HL-60 (cell line): Measurements from ENCODE around the gene EPHA4.

Source experiments
- DNase-seq, 2 experiments: peaks; one replicate each; pipeline ENCODE4 v3.0.0-alpha.2; 2010 to 2020; ENCODE audit warnings: low read depth in 1 of 2, low spot score in 1 of 2
- H3K27ac ChIP-seq: fragments of 250-450 bp; sonication (Bioruptor Pico); replicated peaks from 2 replicates; pipeline ENCODE4 v1.5.1; 2020; ENCODE audit warnings: mild to moderate bottlenecking, moderate library complexity
- H3K27me3 ChIP-seq: fragments of 250-450 bp; sonication (Bioruptor Pico); 2 replicates; pipeline ENCODE4 v1.5.1; 2021; ENCODE audit warnings: mild to moderate bottlenecking, moderate library complexity; ENCODE audit not compliant: insufficient read depth, poor library complexity, severe bottlenecking
- H3K4me3 ChIP-seq: replicated peaks from 2 replicates; pipeline ENCODE4 v1.5.1; 2011; ENCODE audit warnings: mild to moderate bottlenecking, control low read depth, low read length; ENCODE audit not compliant: insufficient read depth
- GABPA ChIP-seq: IDR thresholded peaks from 2 replicates; pipeline ENCODE4 v1.6.1; 2012; ENCODE audit warnings: low read depth
- POLR2AphosphoS5 ChIP-seq: IDR thresholded peaks from 2 replicates; pipeline ENCODE4 v1.6.1; 2012; ENCODE audit warnings: low read depth
- SPI1 ChIP-seq: IDR thresholded peaks from 2 replicates; pipeline ENCODE4 v1.6.1; 2012; ENCODE audit warnings: low read depth, mild to moderate bottlenecking, borderline replicate concordance
- TF ChIP-seq, protein P1 (sequence below): IDR thresholded peaks from 2 replicates; pipeline ENCODE4 v1.6.1; 2012; ENCODE audit warnings: low read depth; ENCODE audit not compliant: insufficient replicate concordance
- TF ChIP-seq, protein P2 (sequence below): IDR thresholded peaks from one replicate; pipeline ENCODE4 v1.5.1; 2011; ENCODE audit warnings: low read length, control low read depth, inconsistent platforms; ENCODE audit not compliant: insufficient read depth

The EPHA4 gene

DNA sequence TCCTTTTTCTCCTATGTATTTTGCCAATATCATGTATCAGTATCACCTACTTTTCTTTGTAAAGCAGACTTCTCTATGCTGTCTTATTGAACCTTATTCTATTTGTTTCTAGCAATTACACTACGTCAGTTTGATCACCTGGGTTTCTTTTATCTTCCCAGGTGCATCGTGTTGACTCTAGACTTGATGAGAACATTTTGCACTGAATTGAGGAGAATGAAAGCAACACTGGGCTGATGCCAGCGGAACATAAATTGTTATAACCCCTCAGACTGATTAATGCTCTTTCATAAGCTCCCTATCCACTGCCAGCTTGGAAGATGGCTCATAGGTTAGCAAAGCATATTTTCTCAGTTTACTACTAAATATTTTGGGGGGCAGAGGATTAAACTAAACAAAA is 140.6 kb downstream of the EPHA4 start:
- TF ChIP-seq, protein P1, sequence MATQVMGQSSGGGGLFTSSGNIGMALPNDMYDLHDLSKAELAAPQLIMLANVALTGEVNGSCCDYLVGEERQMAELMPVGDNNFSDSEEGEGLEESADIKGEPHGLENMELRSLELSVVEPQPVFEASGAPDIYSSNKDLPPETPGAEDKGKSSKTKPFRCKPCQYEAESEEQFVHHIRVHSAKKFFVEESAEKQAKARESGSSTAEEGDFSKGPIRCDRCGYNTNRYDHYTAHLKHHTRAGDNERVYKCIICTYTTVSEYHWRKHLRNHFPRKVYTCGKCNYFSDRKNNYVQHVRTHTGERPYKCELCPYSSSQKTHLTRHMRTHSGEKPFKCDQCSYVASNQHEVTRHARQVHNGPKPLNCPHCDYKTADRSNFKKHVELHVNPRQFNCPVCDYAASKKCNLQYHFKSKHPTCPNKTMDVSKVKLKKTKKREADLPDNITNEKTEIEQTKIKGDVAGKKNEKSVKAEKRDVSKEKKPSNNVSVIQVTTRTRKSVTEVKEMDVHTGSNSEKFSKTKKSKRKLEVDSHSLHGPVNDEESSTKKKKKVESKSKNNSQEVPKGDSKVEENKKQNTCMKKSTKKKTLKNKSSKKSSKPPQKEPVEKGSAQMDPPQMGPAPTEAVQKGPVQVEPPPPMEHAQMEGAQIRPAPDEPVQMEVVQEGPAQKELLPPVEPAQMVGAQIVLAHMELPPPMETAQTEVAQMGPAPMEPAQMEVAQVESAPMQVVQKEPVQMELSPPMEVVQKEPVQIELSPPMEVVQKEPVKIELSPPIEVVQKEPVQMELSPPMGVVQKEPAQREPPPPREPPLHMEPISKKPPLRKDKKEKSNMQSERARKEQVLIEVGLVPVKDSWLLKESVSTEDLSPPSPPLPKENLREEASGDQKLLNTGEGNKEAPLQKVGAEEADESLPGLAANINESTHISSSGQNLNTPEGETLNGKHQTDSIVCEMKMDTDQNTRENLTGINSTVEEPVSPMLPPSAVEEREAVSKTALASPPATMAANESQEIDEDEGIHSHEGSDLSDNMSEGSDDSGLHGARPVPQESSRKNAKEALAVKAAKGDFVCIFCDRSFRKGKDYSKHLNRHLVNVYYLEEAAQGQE, result no peak
- no peak for TF ChIP-seq SPI1
- TF ChIP-seq, protein P2, sequence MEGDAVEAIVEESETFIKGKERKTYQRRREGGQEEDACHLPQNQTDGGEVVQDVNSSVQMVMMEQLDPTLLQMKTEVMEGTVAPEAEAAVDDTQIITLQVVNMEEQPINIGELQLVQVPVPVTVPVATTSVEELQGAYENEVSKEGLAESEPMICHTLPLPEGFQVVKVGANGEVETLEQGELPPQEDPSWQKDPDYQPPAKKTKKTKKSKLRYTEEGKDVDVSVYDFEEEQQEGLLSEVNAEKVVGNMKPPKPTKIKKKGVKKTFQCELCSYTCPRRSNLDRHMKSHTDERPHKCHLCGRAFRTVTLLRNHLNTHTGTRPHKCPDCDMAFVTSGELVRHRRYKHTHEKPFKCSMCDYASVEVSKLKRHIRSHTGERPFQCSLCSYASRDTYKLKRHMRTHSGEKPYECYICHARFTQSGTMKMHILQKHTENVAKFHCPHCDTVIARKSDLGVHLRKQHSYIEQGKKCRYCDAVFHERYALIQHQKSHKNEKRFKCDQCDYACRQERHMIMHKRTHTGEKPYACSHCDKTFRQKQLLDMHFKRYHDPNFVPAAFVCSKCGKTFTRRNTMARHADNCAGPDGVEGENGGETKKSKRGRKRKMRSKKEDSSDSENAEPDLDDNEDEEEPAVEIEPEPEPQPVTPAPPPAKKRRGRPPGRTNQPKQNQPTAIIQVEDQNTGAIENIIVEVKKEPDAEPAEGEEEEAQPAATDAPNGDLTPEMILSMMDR, result no peak
- TF ChIP-seq GABPA, result no peak
- no peak for TF ChIP-seq POLR2AphosphoS5
- Histone ChIP-seq H3K27me3 (no peaks in the 10 kb centered on the region), H3K27ac (no peak overlapping the region), H3K4me3 (no peak overlapping the region)
- no peak for DNase-seq

DNA sequence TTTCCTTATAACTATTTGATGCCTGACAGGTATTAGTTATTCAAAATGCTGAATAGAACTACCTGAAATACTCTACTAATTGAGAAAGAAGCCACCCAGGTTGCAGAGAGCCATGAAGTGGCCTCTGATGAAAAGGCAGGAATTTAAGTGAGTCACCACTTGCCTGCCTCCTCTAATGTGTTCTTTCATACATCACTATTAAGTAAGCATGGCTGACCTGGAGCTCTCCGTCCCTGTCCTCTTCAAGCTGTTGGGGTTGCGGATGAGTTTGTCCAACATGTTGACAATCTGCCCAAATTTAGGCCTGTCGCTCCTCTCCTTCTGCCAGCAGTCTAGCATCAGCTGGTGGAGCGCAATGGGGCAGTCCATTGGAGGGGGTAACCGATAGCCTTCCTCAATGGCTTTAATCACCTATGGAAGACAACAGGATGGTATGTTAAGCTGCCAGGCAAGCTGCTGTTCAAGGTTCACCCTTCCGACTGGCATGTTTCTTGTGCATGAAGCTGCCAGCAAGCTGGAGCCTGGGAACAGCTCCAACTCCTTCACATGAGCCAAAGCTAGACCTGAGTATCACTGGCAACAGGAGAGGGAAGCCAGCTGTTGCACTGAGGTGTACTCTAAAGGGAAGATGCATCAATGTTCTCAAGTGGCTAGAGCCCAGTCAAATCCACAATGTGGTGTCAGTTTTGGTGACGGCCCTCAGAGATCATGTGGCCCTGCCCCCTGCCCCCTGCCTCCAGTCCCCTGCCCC is 142.2 kb downstream of the EPHA4 start:
- TF ChIP-seq POLR2AphosphoS5 (no peak), SPI1 (no peak), GABPA (no peak)
- TF ChIP-seq, protein P1, result no peak
- TF ChIP-seq, protein P2, result no peak
- no peaks in the 10 kb centered on the region for H3K27me3 ChIP-seq
- DNase-seq, result no peak

DNA sequence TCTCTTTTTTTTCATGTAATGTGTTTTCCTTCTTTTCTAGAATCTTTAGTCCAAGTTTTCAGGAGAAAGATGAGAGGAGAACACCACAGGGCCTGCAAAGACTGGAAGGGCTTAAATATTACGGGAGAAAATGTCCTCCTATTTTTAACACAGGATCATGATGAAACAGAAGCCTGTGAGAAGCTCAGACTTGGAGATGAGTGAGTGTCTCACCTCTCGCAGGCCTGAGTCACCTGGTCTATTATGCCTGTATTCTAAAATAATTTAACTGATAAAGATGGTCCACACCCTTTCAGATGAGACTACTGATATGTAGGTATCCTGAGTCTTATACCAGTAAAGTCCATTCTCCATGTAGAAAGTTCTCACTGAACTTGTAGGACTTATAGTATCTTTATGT is 143.2 kb downstream of the EPHA4 start:
- TF ChIP-seq, protein P1, result no peak
- TF ChIP-seq SPI1, result no peak
- TF ChIP-seq GABPA, result no peak
- TF ChIP-seq, protein P2, result no peak
- no peak for TF ChIP-seq POLR2AphosphoS5
- Histone ChIP-seq H3K4me3 (no peak overlapping the region), H3K27me3 (no peaks in the 10 kb centered on the region), H3K27ac (no peak overlapping the region)
- no peak for DNase-seq

More for the DNA sequence above, 142.2 kb downstream of the EPHA4 start:
- Histone ChIP-seq H3K4me3 (no peak overlapping the region), H3K27ac (no peak overlapping the region)
